ENCODE data around the gene DTX2.
A peak's percentile ranks its signal among the peaks of the same experiment; 100 is the strongest.
"Not testable (repeated sequence)": the region's sequence is repeated elsewhere in the genome, so short reads cannot be mapped to it uniquely, and the experiment has no call there.

The DTX2 gene

DNA sequence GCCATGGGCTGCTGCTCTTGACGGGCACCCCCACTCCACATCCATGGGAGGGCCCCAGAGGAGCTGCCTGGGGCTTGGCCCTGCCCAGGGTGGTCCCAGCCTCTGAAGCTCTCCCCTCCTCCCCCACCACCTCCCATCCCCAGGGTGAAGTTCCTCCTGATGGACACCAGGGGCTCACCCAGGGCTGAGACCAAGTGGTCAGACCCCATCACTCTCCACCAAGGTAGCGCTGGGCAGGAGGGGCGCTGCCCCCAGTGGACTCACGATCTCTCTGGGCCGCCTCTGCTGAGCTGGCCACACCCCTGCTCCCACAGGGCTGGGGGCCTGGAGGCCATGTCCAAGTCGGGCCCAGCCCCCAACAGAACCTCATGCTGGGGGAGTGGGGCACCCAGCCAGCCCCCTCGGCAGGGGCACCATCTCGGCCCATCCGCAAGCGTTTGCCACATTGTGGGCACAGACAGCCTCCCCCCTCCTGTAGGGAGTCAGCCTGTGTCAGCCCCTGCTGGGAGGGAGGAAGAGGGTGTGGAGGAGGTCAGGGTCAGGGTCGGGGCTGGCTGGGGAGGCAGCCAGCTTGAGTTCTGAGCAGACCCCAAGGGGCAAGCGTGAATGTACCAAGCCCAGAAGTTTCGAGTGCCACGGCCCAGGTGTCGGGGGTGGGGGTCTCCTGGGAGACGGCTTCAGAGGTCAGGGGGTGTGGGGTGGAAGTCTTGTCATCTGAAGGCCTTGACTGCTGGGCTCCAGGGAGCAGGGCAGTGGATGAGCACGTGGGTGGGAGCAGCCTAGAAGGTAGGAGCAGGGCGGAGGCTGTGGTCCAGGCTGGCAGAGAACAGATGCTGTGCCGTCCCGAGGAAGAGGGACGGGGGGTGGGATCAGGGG is 51.7 kb downstream of the DTX2 start:
- H3K9ac ChIP-seq (ENCODE audit: low read length) = no peak overlapping the region
- H3K27ac ChIP-seq (ENCODE audit: low read depth, low read length) = no peak overlapping the region
- no peaks in the 10 kb centered on the region for H3K27me3 ChIP-seq (ENCODE audit: control insufficient read depth, insufficient read depth, low read length)

DNA sequence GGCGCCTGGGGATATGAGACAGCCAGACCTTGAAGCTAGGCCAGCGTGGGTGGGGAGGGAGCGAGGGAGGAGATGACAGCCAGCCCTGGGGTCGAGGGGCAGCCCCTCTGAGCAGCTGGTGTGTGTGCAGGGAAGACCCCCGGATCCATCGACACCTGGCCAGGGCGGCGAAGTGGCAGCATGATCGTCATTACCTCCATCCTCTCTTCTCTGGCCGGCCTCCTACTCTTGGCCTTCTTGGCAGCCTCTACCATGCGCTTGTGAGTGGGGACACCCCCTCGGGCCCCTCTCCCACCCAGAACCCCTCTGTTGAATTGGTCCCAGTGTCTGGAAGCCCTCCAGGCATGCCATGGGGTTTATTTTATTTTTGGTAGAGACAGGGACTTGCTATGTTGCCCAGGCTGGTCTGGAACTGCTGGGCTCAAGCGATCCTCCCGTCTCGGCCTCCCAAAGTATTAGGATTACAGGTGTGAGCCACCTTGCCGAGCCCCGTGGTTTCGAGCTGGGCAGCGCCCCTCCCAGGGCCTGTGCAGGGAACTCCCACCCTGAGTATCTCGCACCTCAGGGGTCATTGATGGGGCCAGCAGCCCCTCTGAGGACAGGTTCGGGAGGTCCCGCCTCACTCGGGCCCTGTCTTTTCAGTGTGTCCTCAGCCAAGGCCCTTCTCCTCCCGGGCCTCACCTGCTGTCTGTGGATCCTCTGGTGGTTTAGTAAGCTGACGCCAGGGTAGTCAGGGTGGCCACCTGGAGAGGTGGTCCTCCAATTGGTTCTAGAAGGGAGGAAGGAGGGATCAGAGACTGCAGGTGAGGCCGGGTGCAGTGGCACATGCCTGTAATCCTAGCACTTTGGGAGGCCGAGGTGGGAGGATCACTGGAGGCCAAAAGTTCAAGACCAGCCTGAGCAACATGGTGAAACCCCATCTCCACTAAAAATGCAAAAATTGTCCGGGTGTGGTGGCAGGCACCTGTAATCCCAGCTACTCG is 52.6 kb downstream of the DTX2 start:
- Histone ChIP-seq H3K36me3 (ENCODE audit: control insufficient read depth, insufficient read depth, low read length) (no peaks in the 10 kb centered on the region), H3K27me3 (ENCODE audit: control insufficient read depth, insufficient read depth, low read length) (no peaks in the 10 kb centered on the region), H3K4me3 (ENCODE audit: low read length) (no peak overlapping the region), H3K27ac (ENCODE audit: low read depth, low read length) (no peak overlapping the region), H3K9ac (ENCODE audit: low read length) (no peak overlapping the region), H3K4me1 (ENCODE audit: control insufficient read depth, insufficient read depth, low read length) (no peaks in the 10 kb centered on the region)

More for the DNA sequence above, 51.7 kb downstream of the DTX2 start:
- Histone ChIP-seq H3K4me3 (ENCODE audit: low read length) (no peak overlapping the region), H3K36me3 (ENCODE audit: control insufficient read depth, insufficient read depth, low read length) (no peaks in the 10 kb centered on the region), H3K4me1 (ENCODE audit: control insufficient read depth, insufficient read depth, low read length) (no peaks in the 10 kb centered on the region)

DNA sequence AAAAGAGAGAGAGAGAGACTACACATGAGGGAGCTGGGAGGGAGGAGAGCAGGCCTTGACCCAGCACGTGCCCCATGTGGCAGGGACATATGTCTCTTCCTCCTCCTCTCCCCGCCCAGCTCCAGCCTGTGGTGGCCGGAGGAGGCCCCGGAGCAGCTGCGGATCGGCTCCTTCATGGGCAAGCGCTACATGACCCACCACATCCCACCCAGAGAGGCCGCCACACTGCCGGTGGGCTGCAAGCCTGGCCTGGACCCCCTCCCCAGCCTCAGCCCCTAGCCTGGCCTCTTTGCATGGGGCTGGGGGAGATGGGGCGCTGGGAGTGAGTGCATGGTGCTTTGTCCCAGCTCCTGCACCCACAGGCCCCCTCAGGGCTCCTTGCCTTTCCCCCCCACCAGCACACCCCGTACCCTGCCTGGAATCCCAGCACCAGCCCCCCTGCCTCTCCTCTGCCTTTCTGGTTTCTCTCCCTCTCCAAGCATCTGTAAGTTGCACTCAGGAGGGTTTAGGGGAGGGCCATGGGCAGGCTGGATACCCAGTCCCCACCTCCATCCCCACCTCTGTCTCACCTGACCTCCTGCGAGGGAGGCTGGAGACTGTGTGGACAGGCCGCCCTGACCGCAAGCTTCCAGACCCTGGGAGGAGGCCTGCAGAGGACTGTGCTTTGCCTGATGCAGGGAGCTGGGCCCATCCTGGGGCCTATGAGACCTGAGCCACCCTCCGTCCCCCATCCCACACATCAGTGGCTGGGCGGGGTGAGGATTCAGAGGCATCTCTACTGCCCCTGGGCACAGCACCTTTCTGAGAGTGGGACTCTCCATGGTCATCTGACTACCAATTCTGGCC is 53.6 kb downstream of the DTX2 start:
- H3K9ac ChIP-seq (ENCODE audit: low read length) = no peak overlapping the region
- no peaks in the 10 kb centered on the region for H3K36me3 ChIP-seq (ENCODE audit: control insufficient read depth, insufficient read depth, low read length)
- H3K4me3 ChIP-seq (ENCODE audit: low read length) = no peak overlapping the region
- H3K27ac ChIP-seq (ENCODE audit: low read depth, low read length) = no peak overlapping the region
- no peaks in the 10 kb centered on the region for H3K27me3 ChIP-seq (ENCODE audit: control insufficient read depth, insufficient read depth, low read length)
- H3K4me1 ChIP-seq (ENCODE audit: control insufficient read depth, insufficient read depth, low read length) = no peaks in the 10 kb centered on the region

DNA sequence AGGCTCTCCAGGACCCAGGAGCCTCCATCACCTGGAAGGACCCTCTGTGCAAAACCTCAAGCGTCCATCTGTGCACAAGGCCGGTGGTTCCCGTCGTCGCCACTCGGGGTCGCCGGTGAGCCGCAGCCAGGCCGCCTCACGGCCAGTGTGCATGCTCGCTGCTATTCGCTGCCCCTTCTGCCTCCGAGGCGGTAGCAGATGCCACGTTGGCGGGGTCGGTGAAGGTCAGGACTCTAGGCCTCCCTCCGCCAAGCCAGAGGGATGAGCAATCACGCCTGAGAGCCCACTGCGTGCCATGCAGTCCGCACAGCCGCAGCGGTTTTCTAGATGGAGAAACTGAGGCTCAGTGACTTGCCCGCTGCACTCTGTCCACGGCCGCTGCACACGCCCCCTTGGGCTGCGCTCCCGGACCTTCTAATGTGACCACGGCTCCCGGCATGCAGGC is 54.5 kb downstream of the DTX2 start:
- Histone ChIP-seq H3K4me3 (ENCODE audit: low read length) (no peak overlapping the region), H3K36me3 (ENCODE audit: control insufficient read depth, insufficient read depth, low read length) (no peaks in the 10 kb centered on the region), H3K9ac (ENCODE audit: low read length) (no peak overlapping the region), H3K27ac (ENCODE audit: low read depth, low read length) (no peak overlapping the region), H3K27me3 (ENCODE audit: control insufficient read depth, insufficient read depth, low read length) (no peaks in the 10 kb centered on the region), H3K4me1 (ENCODE audit: control insufficient read depth, insufficient read depth, low read length) (no peaks in the 10 kb centered on the region)

DNA sequence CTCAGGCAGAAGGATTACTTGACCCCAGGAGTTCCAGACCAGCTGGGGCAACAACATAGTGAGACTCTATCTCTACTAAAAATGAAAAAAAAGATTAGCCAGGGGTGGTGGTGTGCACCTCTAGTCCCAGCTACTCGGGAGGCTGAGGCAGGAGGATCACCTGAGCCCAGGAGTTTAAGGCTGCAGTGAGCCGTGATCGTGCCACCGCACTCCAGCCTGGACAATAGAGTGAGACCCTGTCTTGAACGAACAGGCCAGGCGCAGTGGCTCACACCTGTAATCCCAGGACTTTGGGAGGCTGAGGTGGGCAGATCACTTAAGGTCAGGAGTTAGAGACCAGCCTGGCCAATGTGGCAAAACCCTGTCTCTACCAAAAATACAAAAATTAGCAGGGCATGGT is 55.4 kb downstream of the DTX2 start:
- not testable (repeated sequence) for H3K4me3 ChIP-seq (ENCODE audit: low read length); H3K27me3 ChIP-seq (ENCODE audit: control insufficient read depth, insufficient read depth, low read length); H3K27ac ChIP-seq (ENCODE audit: low read depth, low read length); H3K36me3 ChIP-seq (ENCODE audit: control insufficient read depth, insufficient read depth, low read length); H3K4me1 ChIP-seq (ENCODE audit: control insufficient read depth, insufficient read depth, low read length); H3K9ac ChIP-seq (ENCODE audit: low read length)

DNA sequence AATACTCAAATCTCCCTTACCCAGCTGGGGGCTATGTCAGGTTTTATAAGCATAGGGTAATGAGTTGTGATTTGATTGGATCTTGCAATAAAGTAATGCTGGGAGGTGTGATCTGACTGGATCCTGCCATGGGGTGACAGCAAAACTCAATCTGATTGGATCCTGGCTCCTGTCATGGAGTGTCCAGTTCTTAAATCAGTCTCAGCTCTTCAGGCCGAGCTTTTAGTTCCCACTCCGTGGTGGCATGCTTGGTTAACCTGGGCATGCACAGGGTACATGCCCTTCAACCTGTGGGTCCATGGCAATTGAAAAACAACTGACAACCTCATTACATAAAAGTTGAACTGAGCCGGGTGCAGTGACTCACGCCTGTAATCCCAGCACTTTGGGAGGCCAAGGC is 64.7 kb downstream of the DTX2 start:
- H3K27ac ChIP-seq (ENCODE audit: low read depth, low read length); H3K9ac ChIP-seq (ENCODE audit: low read length); H3K36me3 ChIP-seq (ENCODE audit: control insufficient read depth, insufficient read depth, low read length); H3K4me1 ChIP-seq (ENCODE audit: control insufficient read depth, insufficient read depth, low read length); H3K4me3 ChIP-seq (ENCODE audit: low read length); H3K27me3 ChIP-seq (ENCODE audit: control insufficient read depth, insufficient read depth, low read length): not testable (repeated sequence)

DNA sequence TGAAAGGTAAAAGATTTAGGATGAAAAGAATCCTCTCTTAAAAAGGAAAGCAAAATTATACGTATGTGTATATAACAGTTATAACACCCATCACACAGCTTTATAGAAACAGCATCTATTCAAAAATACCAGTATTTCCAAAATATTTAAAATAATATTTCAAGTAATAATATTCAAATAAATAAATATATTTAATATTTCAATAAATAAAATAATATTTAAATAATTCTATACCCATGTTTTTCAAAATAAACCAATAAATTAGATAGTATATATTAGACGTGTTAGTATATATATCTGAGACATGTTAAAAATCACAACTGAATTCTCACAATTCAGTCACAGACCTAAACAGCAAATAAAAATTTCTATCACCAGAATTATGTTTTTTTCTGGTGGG is 70.1 kb downstream of the DTX2 start:
- H3K27ac ChIP-seq (ENCODE audit: low read depth, low read length); H3K4me1 ChIP-seq (ENCODE audit: control insufficient read depth, insufficient read depth, low read length); H3K9ac ChIP-seq (ENCODE audit: low read length); H3K36me3 ChIP-seq (ENCODE audit: control insufficient read depth, insufficient read depth, low read length); H3K27me3 ChIP-seq (ENCODE audit: control insufficient read depth, insufficient read depth, low read length); H3K4me3 ChIP-seq (ENCODE audit: low read length): not testable (repeated sequence)

DNA sequence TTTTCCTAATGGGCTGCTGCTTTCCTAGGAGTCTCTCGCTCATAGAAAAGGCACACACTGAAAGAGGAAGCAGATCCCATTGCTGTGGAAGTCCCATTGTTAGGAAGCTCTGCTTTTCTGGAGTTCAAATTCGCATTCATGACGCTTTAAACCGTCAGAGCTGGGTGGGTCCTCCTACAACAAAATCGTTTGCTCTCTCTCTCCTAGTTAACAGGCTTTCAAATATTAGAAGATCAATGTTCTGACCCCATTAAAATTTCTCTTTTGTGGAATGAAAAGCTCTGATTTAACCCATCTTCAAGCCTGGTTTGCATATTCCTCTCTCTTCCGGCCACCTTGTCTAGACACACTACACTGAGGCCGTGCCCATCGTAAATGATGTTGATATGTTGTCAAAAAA is 81.7 kb downstream of the DTX2 start, which contains the start of gene SPDYE16:
Gene SPDYE16 (minus strand): TSS at position 101 of the 400 bp plus-strand sequence. CDS start 1,838 bp downstream, outside the sequence.
- H3K4me3 ChIP-seq (ENCODE audit: low read length); H3K36me3 ChIP-seq (ENCODE audit: control insufficient read depth, insufficient read depth, low read length); H3K27me3 ChIP-seq (ENCODE audit: control insufficient read depth, insufficient read depth, low read length); H3K4me1 ChIP-seq (ENCODE audit: control insufficient read depth, insufficient read depth, low read length); H3K9ac ChIP-seq (ENCODE audit: low read length); H3K27ac ChIP-seq (ENCODE audit: low read depth, low read length): not testable (repeated sequence)

DNA sequence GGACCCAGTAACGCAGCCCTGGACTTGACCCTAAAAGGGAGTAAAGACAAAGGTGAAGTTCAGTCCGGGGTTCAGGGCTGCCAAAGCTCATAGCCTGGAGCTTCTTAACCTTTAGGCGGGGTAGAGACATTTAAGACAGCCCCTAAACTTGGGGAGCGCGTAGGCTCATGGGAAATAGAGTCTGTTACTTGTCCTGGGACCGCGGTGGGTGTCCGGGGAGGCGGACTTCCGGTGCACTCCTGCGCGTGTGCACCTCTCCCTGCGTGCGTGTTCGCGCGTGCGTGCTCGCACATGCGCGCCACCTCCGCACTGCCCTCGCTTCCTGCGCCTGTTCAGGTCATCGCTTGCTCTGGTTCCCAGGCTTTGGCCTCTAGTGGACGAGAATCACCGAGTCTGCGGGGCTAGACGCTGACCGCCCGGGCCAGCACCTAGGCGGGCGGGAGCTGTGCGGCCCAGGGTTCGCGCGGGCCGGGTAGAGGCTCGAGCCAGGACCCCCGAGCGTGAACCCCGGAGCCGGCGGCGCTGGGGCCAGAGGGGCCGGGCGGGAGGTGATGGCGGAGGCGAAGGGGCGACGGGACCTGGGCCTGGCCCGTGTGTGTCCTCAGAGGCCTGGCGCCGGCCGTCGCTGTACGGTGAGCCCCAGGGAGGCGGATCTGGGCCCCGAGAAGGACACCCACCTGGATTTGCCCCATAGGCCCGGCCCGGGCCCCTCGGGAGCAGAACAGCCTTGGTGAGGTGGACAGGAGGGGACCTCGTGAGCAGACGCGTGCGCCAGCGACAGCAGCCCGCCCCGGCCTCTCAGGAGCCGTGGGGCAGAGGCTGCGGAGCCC is 87.7 kb downstream of the DTX2 start:
- H3K9ac ChIP-seq (ENCODE audit: low read length) = peak overlapping the region; percentile 25
- not testable (repeated sequence) for H3K27me3 ChIP-seq (ENCODE audit: control insufficient read depth, insufficient read depth, low read length); H3K4me1 ChIP-seq (ENCODE audit: control insufficient read depth, insufficient read depth, low read length); H3K36me3 ChIP-seq (ENCODE audit: control insufficient read depth, insufficient read depth, low read length)
- H3K27ac ChIP-seq (ENCODE audit: low read depth, low read length) = peak overlapping the region; percentile 74
- H3K4me3 ChIP-seq (ENCODE audit: low read length) = peak overlapping the region; percentile 84

DNA sequence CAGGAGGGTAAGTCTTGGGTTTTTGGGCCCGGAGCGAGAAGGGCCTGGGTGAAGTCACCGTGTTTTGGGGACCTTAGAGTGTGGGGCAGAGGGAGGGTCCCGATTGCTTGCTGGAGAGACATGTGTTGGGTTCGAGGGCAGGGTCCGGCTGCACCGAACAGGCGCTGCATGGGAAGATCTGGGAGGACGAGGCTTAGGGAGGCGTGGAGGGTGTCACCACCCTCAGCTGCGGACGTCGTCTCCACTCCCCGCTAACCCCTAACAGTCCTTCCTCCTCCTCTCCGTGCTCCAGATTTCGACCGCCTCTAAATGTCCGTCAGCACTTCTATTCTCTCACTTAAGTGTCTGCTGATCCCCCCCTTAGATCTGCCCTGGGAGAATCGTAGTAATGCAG is 88.3 kb downstream of the DTX2 start:
- Histone ChIP-seq H3K9ac (ENCODE audit: low read length) (peak overlapping the region; percentile 25), H3K27ac (ENCODE audit: low read depth, low read length) (peak overlapping the region; percentile 74), H3K4me3 (ENCODE audit: low read length) (peak overlapping the region; percentile 84)
- H3K36me3 ChIP-seq (ENCODE audit: control insufficient read depth, insufficient read depth, low read length); H3K4me1 ChIP-seq (ENCODE audit: control insufficient read depth, insufficient read depth, low read length); H3K27me3 ChIP-seq (ENCODE audit: control insufficient read depth, insufficient read depth, low read length): not testable (repeated sequence)

DNA sequence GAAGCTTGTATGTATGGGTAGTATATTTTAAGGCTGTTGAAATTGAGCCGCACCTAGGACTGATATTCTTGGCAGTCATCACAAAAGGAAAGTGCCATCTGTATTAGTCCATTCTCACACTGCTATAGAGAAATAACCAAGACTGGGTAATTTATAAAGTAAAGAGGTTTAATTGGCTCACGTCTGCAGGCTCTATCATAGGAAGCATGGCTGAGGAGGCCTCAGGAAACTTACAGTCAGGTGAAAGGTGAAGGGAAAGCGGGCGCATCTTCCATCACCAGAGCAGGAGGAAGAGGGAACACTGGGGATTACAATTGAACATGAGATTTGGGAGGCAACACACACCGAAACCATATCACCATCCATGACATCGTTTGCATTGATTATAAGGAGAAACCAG is 90.5 kb downstream of the DTX2 start:
- not testable (repeated sequence) for H3K4me1 ChIP-seq (ENCODE audit: control insufficient read depth, insufficient read depth, low read length); H3K27ac ChIP-seq (ENCODE audit: low read depth, low read length); H3K27me3 ChIP-seq (ENCODE audit: control insufficient read depth, insufficient read depth, low read length); H3K36me3 ChIP-seq (ENCODE audit: control insufficient read depth, insufficient read depth, low read length); H3K4me3 ChIP-seq (ENCODE audit: low read length); H3K9ac ChIP-seq (ENCODE audit: low read length)

All from rectal smooth muscle tissue (tissue), 1 donor.